HG02759 (cell line): ENCODE results near the gene CAMKMT.

Experiments used
- ATAC-seq: cut with Tn5 transposase; IDR thresholded peaks from one replicate; pipeline ENCODE4 v1.9.1; 2021; ENCODE audit warnings: mild to moderate bottlenecking, moderate library complexity; ENCODE audit not compliant: unreplicated experiment

The CAMKMT gene

DNA sequence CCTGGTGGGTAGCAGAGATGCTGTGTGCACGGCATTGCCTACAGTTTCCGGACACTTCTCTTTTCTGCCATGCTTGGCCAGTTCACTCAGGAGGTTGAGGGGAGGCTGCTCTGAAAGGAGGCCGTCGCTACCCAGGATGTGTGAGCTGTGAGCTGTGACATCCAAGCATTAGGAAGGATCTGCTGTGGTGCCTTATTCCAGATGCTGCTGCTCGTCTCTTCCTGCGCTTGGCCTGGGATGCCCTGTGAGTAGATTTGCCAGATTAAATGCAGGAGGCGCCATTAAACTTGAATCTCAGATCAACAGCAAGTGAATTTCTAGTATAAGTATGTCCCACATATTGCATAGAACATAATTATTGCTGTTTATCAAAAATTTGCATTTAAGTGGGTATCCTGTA lies 455.5 kb downstream of the CAMKMT start:
- no peak for ATAC-seq

DNA sequence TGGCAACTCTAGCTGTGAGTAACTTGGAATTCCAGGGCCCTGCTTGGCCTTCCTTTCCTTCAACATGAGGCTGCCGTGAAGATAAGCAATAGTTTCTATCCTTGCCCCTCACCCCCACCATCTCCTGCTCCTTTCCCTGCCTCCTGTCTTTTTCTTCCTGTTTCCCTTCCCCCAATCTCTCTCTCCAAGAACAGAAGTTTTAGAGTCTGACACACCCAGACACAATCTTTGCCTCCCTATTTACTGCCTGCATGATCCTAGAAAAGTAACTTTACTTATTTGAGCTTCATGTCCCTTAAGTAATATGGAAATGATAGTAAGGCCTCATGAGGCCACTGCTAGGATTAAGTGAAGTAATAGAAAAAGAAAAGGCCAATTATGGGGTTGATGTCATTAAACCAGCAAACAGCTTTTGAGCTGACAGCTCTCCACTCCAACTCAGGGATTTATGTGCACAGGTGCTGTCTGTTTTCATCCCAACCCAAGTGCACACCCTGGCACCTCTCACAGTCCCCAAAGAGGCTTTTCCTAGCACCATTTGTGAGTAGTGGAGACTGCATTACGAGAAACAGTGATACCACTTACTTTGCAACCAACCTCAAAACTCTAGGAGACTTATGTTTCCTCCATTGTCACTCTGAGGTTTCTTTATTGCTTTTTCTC lies 456.1 kb downstream of the CAMKMT start:
- no peak for ATAC-seq

- ATAC-seq = no peak
Observed at GRCh38 chr2:44819061-44819460, 457.3 kb downstream of the CAMKMT start.

DNA sequence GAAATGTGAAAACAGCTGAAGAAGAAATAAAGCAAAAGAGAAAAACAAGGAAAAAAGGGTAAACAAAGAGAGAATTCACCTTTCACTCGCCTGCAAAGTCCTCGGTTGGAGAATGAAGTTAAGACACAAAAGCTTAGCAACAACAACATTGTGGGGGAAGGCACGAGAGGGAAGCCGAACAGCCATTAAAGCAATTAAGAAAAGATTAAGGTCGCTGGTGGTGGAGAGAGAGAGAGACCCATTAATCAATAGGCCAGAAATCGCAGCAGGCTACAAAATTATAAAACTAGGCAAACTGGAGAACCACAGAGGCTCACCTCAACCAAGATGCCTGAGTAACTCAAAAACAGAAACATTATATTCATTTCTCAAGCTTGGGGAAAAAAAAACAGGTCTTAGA lies 459.8 kb downstream of the CAMKMT start:
- ATAC-seq = no peak

DNA sequence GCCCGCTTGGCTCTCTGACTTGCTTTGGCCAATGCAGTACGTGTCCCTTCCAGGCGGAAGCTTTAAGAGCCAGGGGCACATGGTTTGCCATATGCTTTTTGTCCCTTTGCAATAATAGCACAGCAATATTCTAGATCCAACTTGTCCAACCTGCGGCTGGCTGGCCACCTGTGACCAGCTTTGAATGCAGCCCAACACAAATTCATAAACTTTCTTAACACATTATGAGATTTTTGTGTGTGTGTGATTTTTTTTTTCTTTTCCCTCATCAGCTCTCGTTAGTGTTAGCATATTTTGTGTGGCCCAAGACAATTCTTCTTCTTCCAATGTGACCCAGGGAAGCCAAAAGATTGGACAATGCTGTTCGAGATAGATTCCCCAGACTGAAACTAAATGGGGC lies 460.4 kb downstream of the CAMKMT start:
- ATAC-seq = no peak
